ENCODE results near the gene SLC7A6. TPM values are rescaled to one million over a fixed set of nuclear protein-coding genes. Genes with fewer than 3 reads are reported as not detected.

The SLC7A6 gene
- total and polyA plus RNA-seq, 2 of the 8 experiments (the other 6 are each of a cell fraction or from before 2014, with no cell fraction given), result 28.0 to 37.8 TPM

- peaks cover 0 to 5% (median 3%) of the 10 kb centered on the region in 4 experiments; a peak in 5 of 7 replicates for H3K4me1 ChIP-seq (replicated peaks in 1 of 4; ENCODE audit: control insufficient read depth in 3 of 4, insufficient read depth in 4 of 4, low read length in 3 of 4)
- no peak overlapping the region for H3K23ac ChIP-seq (ENCODE audit: insufficient read length)
- H4K20me1 ChIP-seq (replicated peaks in 1 of 2; ENCODE audit: control insufficient read depth in 1 of 2, insufficient read depth in 2 of 2, low read length in 2 of 2), result peaks cover 0 to 1% of the 10 kb centered on the region in 2 experiments
- no peak overlapping the region for H3K18ac ChIP-seq (ENCODE audit: extremely low read depth, low read length)
- 91% methylated on average over 4 of the region's 4 CpGs; no CpG with 5 or more reads in 1 of the 2 experiments for WGBS, 2 experiments (ENCODE audit: extremely low coverage in 1 of 2, insufficient coverage in 1 of 2, insufficient read length in 1 of 2, insufficient replicate concordance in 2 of 2, low coverage in 1 of 2, low lambda C conversion rate in 2 of 2, missing lambda C conversion rate in 1 of 2)
- H2BK20ac ChIP-seq (ENCODE audit: low read length), result no peak overlapping the region
- no peak overlapping the region for H4K91ac ChIP-seq (replicated peaks; ENCODE audit: insufficient read length, low read length)
- H2BK5ac ChIP-seq (ENCODE audit: low read depth, low read length), result no peak overlapping the region; the same call in 1 of the 2 replicates
- FAIRE-seq (no peak), DNase-seq (ENCODE audit: low read depth in 1 of 2, low spot score in 2 of 2) (no peak)
- no peak overlapping the region for H3K27ac ChIP-seq (ENCODE audit: low read depth, low read length)
- H2BK15ac ChIP-seq (ENCODE audit: low read length), result no peak overlapping the region
- H3K14ac ChIP-seq (ENCODE audit: insufficient read length), result no peak overlapping the region
- H3K36me3 ChIP-seq (ENCODE audit: control insufficient read depth in 2 of 4, insufficient read depth in 4 of 4, low read length in 3 of 4), result no peaks in the 10 kb centered on the region
- no peak overlapping the region for H3K56ac ChIP-seq (replicated peaks; ENCODE audit: insufficient read length, low read depth, low read length)
- no peak overlapping the region for H2AFZ ChIP-seq (ENCODE audit: low read length)
- no peaks in the 10 kb centered on the region for H3K9me3 ChIP-seq (ENCODE audit: insufficient read depth in 2 of 2, low read depth in 1 of 2, low read length in 1 of 2)
- no peak overlapping the region for H4K5ac ChIP-seq (ENCODE audit: insufficient read length, low read depth, low read length)
- peaks cover 0 to 8% (median 5%) of the 10 kb centered on the region in 4 experiments; a peak in 5 of 7 replicates for H3K27me3 ChIP-seq (replicated peaks in 1 of 4; ENCODE audit: control insufficient read depth in 3 of 4, extremely low read depth in 1 of 4, insufficient read depth in 3 of 4, low read length in 3 of 4)
- no peak overlapping the region for H3K4me3 ChIP-seq (ENCODE audit: extremely low read depth in 1 of 4, insufficient read depth in 2 of 4, low read depth in 3 of 4, low read length in 4 of 4)
- peaks cover 2% of the 10 kb centered on the region; the same call in 1 of the 2 replicates for H3K79me1 ChIP-seq (ENCODE audit: low read depth, low read length)
- H3K9ac ChIP-seq (replicated peaks in 1 of 4; ENCODE audit: extremely low read depth in 1 of 4, low read depth in 3 of 4, low read length in 3 of 4), result no peak overlapping the region
- no peak overlapping the region for H2BK120ac ChIP-seq (replicated peaks; ENCODE audit: low read depth, low read length)
- H2BK12ac ChIP-seq (ENCODE audit: low read depth, low read length), result no peak overlapping the region
- H3K4me2 ChIP-seq (ENCODE audit: insufficient read depth in 1 of 2, low read depth in 2 of 2, low read length in 2 of 2), result no peak overlapping the region
- no peak overlapping the region for H2AK5ac ChIP-seq (ENCODE audit: low read depth, low read length)
- no peak overlapping the region; the same call in 1 of the 2 replicates for H4K8ac ChIP-seq (ENCODE audit: extremely low read depth, insufficient read depth, low read length)
- ChIA-PET CTCF (ENCODE audit: partially characterized antibody) (interaction anchor here (6.2 to 7.6 kb wide), 2 partner anchors 14 to 15 kb away, joined by 80 to 108 read pairs; partner anchors contain the start of gene SLC7A6), POLR2A (ENCODE audit: partially characterized antibody) (interaction anchor here (3.3 kb wide), 1 partner anchor 12 kb away, joined by 21 read pairs; the partner anchor contains the start of gene ESRP2)
- H3K4ac ChIP-seq (replicated peaks; ENCODE audit: insufficient read length, low read depth, low read length), result no peak overlapping the region
- no peaks in the 10 kb centered on the region for H3K79me2 ChIP-seq (ENCODE audit: control insufficient read depth in 1 of 2, insufficient read depth in 2 of 2, low read length in 2 of 2)
- peaks cover 13% of the 10 kb centered on the region; the same call in 1 of the 2 replicates for H3K23me2 ChIP-seq (ENCODE audit: low read depth, low read length)
- no peak for TF ChIP-seq EGR1 (IDR thresholded peaks at IDR 0.05; ENCODE audit: borderline replicate concordance, low read depth, low read length)
- TF ChIP-seq SRF (IDR thresholded peaks at IDR 0.05; ENCODE audit: low read depth, low read length), result no peak
- TF ChIP-seq JUND (IDR thresholded peaks at IDR 0.05; ENCODE audit: low read length), result no peak
- TF ChIP-seq SP1 (IDR thresholded peaks at IDR 0.05; ENCODE audit: low read depth, low read length), result no peak
- TF ChIP-seq SAP30 (IDR thresholded peaks at IDR 0.05; ENCODE audit: insufficient read depth, insufficient replicate concordance, low read length), result no peak
- TF ChIP-seq SP2 (IDR thresholded peaks at IDR 0.05; ENCODE audit: low read length), result no peak
- no peak for TF ChIP-seq CEBPB (IDR thresholded peaks at IDR 0.05; ENCODE audit: low read depth, low read length)
- TF ChIP-seq CTCF (IDR thresholded peaks at IDR 0.05; ENCODE audit: control extremely low read depth in 1 of 3, insufficient read depth in 1 of 3, low read depth in 1 of 3, low read length in 3 of 3), result no peak
- TF ChIP-seq RNF2 (IDR thresholded peaks at IDR 0.05; ENCODE audit: borderline replicate concordance, low read depth, low read length, missing control alignments, poor library complexity, severe bottlenecking), result no peak
- no peak for TF ChIP-seq EP300 (IDR thresholded peaks at IDR 0.05; ENCODE audit: borderline replicate concordance in 1 of 2, low read depth in 2 of 2, low read length in 2 of 2)
- TF ChIP-seq KDM4A (IDR thresholded peaks at IDR 0.05; ENCODE audit: low read depth, low read length, severe bottlenecking), result no peak
These were observed 16.9 kb upstream of the SLC7A6 start for GRCh38 chr16:68247400-68247799.
